ENCODE data around the gene PARVG.

The PARVG gene

DNA sequence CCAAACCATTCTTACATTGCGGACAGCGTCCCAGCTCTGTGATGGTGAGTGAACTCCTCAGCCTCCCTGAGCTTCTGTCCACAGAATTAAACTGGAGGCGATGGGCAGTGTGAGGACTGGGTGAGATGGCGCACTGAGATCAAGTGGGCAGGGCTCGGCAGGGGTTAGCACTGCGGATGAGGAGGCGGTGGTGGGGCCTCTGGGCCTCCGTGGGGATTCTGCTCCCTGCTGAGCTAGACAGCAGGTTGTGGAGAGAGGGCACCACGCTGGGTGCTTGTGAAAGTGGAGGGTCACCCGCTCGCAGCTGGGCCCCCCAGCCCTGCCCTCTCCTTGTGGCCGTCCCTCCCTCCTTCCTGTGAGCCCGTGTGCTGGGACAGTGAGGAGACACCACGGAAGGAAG is 25.6 kb upstream of the PARVG start:
- no peak for DNase-seq

- DNase-seq, result no peak
These were observed 22.7 kb upstream of the PARVG start for GRCh38 chr22:44157916-44158618.

DNA sequence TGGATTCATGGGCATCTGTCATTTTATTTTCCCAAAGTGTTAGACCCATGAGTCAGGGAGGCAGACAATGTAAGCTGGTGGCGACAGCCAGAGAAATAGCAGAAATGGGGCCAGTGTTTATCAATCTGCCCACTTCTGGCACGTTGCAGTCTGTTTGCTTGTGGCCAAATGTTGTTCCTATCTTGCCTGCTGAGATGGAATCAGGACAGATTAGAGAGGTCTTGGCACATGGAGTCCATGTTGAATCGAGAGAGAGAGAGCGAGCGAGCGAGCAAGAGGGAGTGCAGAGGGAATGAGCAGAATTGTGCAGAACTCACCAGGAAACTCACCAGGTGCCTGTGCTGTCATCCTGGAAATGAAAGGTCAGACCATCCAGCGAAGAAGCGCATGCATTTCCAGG is 21.9 kb upstream of the PARVG start:
- DNase-seq, result no peak

DNA sequence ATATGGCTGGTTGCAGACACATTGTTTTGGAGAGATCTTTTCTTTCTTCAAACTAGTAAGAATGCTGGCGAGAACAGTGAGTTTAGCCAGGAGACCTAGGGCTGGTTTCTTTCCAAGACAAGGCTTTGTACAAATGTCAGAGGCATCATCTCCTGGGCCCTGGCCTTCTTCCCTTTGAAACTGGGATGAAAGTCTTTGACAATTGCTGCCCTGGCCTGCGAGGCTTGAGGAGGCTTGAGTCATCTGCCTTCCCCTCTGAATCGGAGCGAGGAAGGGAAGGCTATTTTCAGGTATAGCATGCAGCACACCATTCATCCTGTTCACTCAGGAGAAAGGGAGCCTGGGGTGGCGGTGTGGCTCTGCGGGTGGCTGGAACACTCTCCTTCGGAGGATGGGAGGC is 21.5 kb upstream of the PARVG start:
- DNase-seq, result no peak

- no peak for DNase-seq
These were observed 20.9 kb upstream of the PARVG start for GRCh38 chr22:44159811-44160210.

GRCh38 chr22:44160421-44160820 is 20.3 kb upstream of the PARVG start:
- DNase-seq, result no peak

DNA sequence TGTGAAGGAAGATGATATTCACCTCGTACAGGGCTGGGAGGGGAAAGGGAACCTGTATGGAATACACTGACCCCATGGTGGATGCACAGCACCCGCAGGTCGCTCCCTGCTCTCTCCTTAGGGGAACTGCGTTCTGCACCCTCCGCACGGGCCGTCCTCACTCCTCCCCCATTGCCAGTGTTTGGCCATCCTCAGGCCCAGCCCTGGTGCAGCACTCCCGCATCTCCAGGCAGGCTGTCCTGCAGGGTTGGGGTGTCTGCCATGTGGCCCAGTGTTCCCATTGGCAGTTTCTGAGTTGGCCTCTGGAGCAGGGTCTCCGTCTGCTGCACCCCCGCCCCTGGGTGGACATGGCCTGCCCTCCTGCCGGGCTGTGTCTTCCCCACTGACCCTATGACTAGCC is 19.1 kb upstream of the PARVG start:
- no peak for DNase-seq

DNA sequence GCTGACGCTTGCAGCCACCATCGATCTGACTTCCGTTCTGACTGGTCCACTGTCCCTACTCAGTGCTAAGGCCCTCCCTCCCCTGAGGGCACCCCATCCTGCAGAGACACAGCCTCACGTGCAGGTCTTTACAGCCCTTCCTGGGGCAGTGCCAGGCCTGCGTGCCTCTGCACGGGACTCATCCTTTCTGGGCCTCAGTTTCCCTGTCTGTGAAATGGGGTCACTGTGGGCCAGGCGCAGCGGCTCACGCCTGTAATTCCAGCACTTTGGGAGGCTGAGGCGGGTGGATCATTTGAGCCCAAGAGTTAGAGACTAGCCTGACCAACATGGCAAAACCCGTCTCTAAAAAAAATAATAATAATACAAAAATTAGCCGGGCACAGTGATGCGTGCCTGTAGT is 17.8 kb upstream of the PARVG start:
- no peak for DNase-seq

GRCh38 chr22:44163536-44163935 is 17.2 kb upstream of the PARVG start:
- no peak for DNase-seq

DNA sequence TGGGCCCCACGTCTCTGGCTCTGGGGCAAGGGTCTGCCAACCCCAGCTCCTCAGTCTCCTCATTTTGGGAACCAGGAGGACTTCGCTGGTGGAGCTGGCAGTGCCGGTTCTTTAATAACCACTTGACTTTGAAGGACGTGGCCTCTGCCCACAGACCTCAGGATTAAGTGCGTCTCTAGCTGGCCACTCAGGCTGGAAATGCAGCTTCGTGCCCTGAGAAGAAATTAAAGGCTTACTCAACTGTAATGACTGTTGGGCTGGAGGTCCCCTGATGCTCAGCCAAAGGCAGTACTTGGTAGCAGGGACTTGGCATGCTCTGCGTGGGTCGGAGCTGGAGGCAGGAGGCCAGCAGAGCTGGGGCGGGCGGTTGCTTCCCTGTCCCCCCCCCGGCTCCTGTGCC is 16.7 kb upstream of the PARVG start:
- no peak for DNase-seq

DNA sequence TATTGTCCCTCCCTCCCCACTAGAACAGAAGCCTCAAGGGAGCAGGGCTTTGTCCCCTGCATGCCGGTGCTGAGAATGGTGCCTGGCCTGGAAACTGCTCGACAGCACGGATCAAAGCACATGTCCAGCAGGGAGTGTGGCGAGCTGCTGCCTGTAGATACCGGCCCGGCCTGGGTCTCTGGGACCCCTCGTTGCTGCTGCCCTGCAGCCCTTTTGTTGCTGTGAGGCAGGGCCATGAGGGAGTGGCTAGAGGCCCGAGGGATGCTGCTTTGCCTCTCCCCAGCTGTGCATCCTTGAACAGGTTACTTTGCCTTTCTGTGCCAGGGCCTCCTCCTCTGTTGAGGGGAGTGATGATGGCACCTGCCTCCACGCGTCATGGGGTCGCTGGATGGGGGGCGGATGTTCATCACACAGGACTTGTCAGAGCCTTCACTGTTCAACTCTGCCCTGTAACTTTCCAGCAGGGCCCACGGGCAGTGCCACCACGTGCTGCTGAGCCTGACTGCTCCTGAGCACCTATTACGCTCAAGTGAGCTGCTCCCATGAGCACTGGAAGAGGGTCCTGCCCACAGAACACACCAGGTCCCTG is 15.3 kb upstream of the PARVG start:
- no peak for DNase-seq

DNA sequence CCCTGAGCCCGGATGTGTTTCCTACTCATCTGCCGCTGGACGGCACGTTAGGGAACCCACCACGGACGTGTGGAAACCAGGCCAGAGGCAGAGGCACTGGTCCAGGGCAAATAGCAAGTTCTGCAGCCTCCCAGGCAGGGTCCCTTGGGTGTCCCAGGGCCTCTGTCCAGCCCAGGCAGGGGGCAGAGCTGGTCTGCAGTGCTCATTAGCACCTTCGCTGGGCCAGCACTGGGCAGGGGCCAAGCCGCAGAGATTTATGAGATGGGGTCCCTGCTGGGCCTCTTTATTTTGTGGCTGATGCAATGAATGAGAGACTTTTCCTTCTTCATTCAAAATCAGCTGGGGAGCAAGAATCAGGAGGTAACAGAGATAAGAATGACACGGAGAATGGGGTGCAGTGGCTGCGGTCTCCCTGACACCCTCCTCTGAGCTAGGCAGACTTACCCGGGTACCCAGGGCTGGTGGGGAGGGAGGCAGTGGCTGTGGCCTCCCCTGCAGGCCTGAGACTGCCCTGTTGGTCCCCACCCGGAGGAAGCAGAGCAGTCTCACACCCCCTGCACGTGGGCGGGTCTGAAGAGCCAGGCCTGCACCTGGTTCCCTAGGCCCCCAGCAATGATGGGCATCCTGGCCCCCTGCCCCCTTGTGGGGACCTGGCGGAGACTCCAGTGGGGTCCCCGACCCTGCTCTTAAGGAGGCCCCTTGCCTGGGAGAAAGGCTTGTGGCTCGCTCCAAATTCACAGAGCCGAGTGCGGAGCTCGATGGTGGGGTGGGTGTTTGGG is 14.0 kb upstream of the PARVG start:
- no peak for DNase-seq

- DNase-seq, result no peak
These were observed 13.2 kb upstream of the PARVG start for GRCh38 chr22:44167501-44167900.

- DNase-seq, result no peak
These were observed 12.5 kb upstream of the PARVG start for GRCh38 chr22:44168206-44168605.

GRCh38 chr22:44170470-44170869 is 10.3 kb upstream of the PARVG start:
- DNase-seq, result no peak

DNA sequence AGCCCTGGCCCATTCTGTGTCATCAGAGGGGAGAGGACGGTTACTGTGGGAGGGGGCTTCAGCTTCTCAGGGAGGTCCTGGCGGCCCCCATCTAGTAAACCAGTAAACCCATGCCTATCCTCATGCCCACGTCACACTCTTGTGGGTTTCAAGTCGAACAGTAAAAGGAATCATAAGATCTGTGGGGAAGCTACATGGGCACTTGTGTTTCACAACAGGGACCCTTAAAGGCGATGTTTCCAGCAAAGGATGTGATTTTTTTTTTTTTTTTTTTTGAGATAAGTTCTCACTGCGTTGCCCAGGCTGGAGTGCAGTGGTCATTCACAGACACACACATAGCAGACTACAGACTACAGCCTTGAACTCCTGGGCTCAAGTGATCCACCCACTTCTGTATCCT is 9.2 kb upstream of the PARVG start:
- no peak for DNase-seq

- DNase-seq, result no peak
These were observed 8.2 kb upstream of the PARVG start for GRCh38 chr22:44172370-44173108.

GRCh38 chr22:44173154-44173553 is 7.6 kb upstream of the PARVG start:
- DNase-seq, result no peak

DNA sequence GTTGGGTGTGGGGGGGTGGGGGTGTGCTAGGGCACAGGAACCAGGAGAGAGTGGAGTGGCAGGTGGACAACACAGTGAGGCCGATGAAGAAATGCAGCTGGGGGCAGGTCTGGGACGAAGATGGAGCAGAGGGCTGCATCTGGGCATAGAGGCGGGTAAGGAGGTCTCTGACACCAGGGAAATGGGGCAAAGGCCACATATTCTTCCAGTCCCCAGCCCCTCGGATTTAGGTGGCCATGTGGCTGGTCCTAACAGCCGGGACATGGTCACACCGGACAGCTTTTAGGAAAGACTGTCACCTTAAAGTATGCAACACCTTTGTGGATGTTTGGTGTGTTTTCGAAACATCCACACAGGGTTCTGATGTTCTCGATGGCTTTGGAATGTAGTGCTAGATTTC is 5.0 kb upstream of the PARVG start:
- no peak for DNase-seq

- DNase-seq, result no peak
These were observed 1.3 kb upstream of the PARVG start for GRCh38 chr22:44179196-44179988.

- no peak for DNase-seq
These were observed 578 bp upstream of the PARVG start for GRCh38 chr22:44179989-44180705.

All from islet precursor cell (in vitro differentiated cells).